Jurkat, Clone E6-1 (cell line): ENCODE measurements around the gene BNC2. TPM values are rescaled to one million over a fixed set of nuclear protein-coding genes. Genes with fewer than 3 reads are reported as not detected.
"Not testable (repeated sequence)": the region's sequence is repeated elsewhere in the genome, so short reads cannot be mapped to it uniquely, and the experiment has no call there.

ENCODE experiments used
- DNase-seq: peaks from one replicate; pipeline ENCODE4 v3.0.0-alpha.2; 2011; ENCODE audit warnings: low read depth, low spot score
- H3K4me3 ChIP-seq: 2 replicates; pipeline ENCODE4 v1.5.1; 2011; ENCODE audit warnings: mild to moderate bottlenecking, low read length, control low read depth, moderate library complexity
- polyA plus RNA-seq: library from polyadenylated mRNA; unstranded; fragments of >200 nt; gene quantifications from one replicate; pipeline ENCODE4 v1.2.1, GENCODE V29; 2012; ENCODE audit warnings: missing spikeins; ENCODE audit not compliant: insufficient read length, insufficient read depth

The BNC2 gene, protein sequence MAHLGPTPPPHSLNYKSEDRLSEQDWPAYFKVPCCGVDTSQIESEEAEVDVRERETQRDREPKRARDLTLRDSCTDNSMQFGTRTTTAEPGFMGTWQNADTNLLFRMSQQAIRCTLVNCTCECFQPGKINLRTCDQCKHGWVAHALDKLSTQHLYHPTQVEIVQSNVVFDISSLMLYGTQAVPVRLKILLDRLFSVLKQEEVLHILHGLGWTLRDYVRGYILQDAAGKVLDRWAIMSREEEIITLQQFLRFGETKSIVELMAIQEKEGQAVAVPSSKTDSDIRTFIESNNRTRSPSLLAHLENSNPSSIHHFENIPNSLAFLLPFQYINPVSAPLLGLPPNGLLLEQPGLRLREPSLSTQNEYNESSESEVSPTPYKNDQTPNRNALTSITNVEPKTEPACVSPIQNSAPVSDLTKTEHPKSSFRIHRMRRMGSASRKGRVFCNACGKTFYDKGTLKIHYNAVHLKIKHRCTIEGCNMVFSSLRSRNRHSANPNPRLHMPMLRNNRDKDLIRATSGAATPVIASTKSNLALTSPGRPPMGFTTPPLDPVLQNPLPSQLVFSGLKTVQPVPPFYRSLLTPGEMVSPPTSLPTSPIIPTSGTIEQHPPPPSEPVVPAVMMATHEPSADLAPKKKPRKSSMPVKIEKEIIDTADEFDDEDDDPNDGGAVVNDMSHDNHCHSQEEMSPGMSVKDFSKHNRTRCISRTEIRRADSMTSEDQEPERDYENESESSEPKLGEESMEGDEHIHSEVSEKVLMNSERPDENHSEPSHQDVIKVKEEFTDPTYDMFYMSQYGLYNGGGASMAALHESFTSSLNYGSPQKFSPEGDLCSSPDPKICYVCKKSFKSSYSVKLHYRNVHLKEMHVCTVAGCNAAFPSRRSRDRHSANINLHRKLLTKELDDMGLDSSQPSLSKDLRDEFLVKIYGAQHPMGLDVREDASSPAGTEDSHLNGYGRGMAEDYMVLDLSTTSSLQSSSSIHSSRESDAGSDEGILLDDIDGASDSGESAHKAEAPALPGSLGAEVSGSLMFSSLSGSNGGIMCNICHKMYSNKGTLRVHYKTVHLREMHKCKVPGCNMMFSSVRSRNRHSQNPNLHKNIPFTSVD
- not detected for polyA plus RNA-seq

DNA sequence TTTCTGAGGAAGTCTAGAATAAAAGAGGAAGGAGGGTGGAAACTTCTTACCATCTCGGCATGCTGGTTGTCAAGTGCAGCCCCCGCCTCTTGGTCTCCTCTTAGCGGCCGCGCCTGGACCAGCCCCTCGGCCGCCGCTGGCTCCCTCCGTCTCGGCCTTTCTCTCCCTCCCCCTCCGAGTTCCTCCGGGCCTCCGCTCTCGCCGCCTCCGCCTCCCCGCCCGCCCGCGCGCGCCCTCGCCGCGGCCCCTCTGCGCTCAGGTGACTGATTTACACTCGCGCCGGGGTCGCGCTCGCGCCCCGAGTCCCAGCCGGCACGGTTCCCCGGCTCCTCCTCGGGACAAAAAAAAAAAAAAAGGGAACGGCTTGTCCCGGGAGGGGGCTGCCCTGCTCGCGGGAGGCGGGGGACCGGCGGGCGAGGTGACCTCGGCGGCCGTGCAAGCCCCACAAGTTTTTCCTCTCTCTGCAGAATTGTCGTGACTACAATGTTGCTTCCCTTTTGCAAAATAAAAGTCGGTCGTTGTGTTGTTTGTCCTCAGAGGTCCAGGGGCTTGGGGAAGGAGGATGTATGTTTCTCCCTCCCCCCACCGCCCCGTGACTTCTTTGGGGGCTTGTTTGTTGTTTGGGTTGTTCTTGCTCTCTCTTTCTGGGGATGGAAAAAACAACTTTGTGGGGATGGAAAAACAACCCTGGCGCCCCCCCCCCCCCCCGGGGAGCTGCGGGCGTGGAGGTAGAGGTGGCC lies at the start of gene BNC2:
Gene BNC2 (minus strand): TSS at position 75 of the 740 bp plus-strand sequence. CDS start 22 bp downstream, at position 53.
- DNase-seq = no peak
- H3K4me3 ChIP-seq = peak within 1 kb of the TSS; percentile 27

DNA sequence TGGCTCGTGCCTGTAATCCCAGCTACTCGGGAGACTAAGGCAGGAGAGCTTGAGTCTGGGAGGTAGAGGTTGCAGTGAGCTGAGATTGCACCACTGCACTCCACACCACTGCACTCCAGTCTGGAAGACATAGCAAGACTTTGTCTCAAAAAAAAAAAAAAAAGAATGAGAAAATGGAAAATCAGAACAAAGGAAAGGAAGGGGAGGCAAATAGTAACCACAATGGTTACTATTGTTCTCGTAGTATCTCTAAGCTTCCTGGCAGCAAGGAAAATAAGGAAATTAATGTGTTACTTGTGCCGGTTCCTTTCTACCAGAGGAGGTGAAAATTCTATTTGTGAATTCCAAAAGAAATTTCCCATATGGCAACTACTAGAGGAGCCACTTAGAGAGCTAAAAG lies 48.5 kb upstream of the BNC2 start:
- DNase-seq = no peak
- no peak overlapping the region for H3K4me3 ChIP-seq

DNA sequence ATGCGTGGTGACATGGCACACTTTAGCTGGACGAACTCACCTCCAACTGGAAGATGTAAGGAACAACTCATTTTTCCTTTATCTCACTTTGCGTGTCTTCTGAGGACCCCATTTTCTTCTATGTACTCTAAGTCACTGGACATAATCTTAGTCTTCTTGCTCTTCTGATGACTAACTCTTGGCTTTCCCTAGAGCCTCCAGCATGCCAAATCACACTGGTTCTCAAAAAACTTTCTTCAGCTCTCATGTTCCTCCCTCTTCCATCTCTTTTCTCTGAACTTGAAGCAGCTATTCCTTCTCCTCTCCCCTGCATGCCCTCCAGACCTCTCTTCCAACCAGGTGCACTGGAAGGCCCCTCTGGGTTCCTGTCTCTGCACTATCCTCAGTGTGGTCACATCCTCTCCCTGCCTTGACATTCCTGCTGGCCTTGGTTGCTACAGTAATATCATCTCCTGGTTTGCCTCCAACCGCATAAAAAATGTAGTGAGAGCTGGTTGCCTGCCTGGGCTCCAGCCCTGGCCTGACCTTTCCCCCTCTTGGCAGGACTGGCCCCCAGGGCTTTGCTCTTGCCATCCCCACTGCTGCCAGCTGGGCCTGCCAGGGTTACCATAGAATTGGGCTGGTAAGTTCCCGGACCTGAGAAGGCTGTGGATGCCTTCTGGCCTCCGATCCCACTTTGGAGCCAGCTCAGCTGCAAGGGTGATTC lies 44.8 kb upstream of the BNC2 start:
- no peak for DNase-seq
- no peak overlapping the region for H3K4me3 ChIP-seq

DNA sequence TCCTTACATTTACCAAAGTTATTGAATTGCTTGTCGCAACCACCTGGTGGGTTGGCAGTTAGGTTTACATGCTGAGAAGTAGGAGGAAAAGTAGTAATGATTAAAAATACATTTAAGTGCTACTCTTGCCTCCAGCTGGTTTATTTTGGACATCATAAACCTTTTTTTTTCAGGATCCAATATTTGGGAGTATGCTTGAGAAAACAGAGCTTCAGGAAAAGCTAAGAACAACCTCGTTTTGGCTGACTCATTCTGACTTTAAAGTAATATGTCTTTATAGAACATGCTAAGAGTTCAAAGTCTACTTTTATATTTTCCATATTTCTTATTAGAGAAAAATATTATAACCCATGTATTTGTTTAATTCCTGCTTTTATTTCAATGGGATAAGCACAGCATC lies 41.7 kb upstream of the BNC2 start:
- no peak overlapping the region for H3K4me3 ChIP-seq
- no peak for DNase-seq

DNA sequence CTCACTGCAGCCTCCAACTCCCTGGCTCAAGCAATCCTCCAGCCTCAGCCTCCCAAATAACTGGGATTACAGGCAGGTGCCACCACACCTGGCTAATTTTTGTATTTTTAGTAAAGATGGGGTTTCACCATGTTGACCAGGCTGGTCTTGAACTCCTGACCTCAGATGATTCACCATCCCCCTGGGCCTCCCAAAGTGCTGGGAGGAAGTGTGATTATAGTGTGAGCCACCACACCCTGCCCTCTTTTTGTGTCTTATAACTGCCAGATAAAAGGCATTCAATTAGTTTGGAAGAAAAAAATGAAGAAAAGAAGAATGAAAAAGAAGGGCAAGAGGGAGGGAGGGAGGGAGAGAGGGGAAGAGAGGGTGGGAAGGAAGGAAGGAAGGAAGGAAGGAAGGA lies 37.7 kb upstream of the BNC2 start:
- DNase-seq, H3K4me3 ChIP-seq: not testable (repeated sequence)

DNA sequence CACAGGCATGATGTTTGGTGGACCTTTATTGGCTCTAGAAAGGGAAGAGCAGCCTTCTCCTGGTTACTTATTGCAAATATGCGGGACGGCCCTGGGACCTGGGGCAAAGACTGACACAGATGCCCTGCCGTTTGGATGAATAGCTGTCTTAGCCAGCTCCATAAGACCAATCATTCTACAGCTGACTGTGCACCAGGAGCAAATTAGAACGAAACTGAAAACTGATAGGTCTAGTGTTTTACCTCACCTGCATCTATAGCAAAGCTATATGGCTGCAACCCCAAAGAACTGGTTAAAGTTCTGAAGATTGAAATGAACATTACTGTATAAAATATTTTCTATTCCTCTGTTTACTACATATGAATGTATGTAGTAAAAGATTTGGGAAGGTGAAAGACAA lies 34.2 kb upstream of the BNC2 start:
- DNase-seq = no peak
- H3K4me3 ChIP-seq = no peak overlapping the region

DNA sequence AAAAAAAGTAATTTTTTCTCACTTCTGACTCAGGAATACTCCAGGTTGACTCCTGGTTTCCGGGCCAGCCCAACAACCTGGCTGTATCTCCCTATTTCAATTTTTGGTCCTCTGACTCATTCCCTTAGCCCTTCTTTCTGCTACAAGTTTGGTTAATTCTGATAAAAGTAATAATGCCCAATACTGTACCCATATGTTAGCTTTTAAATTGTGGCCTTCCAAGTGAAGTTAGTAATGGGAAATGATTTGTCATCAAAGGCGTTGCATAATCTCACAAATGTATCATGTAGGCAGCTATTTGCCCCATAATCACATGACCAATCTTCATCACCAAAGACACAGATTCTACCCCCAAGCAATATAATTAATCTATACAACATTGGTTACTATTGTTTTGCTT lies 31.1 kb upstream of the BNC2 start:
- DNase-seq = no peak
- H3K4me3 ChIP-seq = no peak overlapping the region

DNA sequence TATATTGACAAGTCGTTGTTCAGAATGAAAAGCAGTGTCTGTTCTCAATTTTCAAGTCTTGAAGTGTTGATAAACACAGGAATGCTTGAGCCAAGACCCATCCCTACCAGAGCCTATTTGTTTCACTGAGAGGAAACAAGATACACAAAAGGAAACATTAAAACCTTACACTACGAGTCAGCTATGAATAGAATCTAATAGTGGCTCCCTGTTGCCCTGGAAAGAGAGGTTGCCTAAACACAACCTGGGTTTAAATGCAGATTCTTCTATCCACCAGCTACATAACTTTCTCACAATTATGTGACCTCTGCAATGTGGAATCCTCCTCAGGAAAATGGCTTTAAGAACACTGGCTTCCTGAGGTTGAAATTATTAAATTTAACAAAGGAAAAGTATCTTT lies 29.1 kb upstream of the BNC2 start:
- H3K4me3 ChIP-seq = no peak overlapping the region
- no peak for DNase-seq

DNA sequence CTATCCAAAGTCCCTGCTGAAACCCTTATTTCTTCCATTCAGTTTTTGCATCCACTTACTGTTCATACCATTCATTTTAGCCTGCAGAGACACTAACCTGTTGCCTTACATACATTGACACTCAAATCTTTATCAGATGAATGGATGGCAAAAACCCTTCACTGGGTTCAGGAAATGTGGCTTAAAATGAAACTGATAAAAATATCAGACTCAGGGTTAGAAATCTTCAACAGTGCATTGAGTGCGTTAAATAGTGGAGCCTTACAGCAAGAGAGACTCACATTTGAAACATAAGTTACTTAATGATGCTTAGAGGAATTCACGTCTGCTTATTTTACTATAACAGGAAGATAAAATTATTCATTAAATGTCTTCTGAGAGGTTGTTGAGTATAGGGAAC lies 28.0 kb upstream of the BNC2 start:
- no peak for DNase-seq
- H3K4me3 ChIP-seq = no peak overlapping the region

DNA sequence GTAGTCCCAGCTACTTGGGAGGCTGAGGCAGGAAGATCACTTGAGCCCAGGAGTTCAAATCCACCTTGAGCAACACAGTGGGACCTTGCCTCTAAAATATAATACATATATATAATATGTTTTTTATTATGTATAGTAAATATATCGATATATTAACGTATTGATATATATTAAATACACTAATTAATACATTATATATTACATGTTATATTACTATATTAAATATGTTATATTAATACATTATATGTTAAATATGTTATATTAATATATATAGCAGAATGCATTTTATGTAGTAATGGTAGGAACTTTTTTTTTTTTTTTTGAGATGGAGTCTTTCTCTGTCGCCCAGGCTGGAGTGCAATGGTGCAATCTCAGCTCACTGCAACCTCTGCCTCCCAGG lies 18.1 kb upstream of the BNC2 start:
- no peak for DNase-seq
- H3K4me3 ChIP-seq = no peak overlapping the region

DNA sequence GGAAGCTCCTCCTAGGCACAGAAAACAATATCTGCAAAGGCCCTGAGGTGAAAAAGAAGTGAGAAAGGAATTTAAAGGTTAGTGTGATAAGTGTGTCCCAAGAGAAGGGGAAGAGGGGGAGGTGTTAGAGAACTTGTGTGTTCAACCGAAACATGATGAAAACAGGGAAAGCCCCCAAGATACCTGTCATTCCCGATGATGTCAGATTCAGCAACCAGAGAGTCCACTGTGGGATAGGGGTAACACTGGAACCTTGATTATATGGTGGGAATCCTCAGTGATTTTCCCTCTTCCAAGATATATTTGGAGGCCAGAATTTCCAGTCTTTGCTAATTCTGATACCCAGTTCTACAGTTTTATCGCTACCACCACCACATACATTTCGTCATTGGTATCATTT lies 15.5 kb upstream of the BNC2 start:
- no peak for DNase-seq
- no peak overlapping the region for H3K4me3 ChIP-seq

DNA sequence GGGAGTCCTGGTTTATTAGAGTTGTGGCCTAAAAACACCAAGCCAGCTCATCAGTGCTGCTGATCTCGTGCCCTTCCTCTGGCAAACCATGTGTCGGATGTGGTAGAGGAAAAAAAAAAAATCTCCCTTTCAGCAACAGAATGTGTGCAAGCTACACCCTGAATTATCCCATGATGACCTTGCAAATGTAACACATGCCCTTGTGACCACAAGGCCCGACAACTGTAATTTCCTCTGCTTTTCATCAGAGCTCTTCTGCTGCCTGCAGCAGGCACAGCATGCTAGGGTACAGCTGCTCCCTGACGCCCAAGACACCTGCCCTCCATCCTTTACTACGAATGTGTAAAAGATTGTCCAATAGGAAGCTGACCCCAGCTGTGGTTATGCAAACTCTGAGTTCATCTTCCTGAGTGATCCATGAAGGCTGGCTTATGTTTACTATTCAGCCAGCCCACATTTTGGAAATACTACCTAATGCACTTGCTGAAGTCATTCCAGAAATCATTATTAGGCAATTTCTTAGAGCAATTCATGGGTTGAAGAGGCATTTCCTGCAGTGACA lies 14.6 kb upstream of the BNC2 start:
- DNase-seq = peak; percentile 52

DNA sequence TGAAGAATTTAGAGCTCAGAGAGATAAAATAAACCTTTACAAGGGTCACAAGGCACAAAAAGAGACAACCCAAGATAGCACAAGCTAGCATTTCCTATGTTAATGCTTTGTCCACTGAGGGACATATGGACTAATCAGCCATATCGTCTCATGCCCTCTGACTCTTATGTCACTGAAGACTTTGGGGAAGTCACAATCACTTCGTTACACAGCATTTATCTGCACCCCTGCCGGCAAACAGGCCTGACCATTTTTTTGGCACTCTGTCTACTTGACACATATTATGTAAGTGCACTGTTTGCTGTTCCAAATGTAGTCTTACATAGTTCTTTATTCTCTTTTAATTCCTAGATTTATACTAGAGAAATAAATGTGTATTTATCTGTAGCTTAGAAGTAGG lies 13.9 kb upstream of the BNC2 start:
- H3K4me3 ChIP-seq = no peak overlapping the region
- no peak for DNase-seq

More for the DNA sequence above, 14.6 kb upstream of the BNC2 start:
- H3K4me3 ChIP-seq = no peak overlapping the region

DNA sequence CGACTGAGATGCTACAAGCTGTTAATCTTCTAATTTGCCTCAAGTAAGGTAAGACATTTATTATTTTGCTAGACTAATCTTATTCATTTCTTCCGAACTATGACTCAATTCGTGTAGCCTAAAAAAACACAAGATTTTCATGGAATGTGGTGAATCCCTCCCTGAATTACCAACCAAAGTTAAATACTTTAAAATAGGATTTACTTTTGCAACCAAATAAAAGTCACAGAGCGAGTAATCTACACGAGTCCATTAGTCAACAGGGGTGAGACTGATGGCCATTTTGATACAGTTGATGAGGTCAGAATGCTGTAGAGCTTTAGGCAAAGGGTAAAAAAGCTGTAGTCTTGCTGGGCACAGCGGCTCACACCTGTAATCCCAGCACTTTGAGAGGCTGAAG lies 13.1 kb upstream of the BNC2 start:
- no peak overlapping the region for H3K4me3 ChIP-seq
- no peak for DNase-seq

DNA sequence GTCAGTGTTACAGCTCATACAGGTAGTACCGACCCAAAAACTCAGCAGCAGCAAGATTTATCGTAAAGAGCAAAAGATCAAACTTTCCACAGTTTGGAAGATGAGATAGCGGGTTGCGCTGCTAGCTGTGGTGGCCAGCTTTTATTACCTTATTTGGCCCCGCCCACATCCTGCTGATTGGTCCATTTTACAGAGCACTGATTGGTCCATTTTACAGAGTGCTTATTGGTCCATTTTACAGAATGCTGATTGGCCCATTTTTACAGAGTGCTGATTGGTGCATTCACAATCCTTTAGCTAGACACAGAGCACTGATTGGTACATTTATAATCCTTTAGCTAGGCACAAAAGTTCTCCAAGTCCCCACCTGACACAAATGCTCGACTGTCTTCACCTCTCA lies 12.0 kb upstream of the BNC2 start:
- not testable (repeated sequence) for H3K4me3 ChIP-seq, DNase-seq

DNA sequence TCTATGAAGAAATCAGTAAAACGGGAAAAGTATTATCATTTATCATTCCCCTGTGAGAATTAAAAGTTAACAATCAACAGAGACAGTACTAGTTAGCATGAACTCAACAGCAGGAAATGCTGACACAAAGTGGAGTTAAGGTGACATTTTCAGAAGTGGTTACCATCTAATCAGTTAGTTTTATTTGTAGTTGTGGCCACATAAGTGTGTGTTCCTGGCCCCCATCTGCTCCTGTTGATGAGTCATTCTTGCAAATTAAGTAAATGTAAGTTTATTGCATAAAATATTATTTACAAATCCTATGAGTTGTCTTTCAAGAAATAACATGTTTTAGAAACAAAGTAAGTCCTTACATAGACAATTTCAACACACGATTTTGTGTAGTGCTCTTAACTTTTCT lies 8.9 kb upstream of the BNC2 start:
- H3K4me3 ChIP-seq = no peak overlapping the region
- DNase-seq = no peak

DNA sequence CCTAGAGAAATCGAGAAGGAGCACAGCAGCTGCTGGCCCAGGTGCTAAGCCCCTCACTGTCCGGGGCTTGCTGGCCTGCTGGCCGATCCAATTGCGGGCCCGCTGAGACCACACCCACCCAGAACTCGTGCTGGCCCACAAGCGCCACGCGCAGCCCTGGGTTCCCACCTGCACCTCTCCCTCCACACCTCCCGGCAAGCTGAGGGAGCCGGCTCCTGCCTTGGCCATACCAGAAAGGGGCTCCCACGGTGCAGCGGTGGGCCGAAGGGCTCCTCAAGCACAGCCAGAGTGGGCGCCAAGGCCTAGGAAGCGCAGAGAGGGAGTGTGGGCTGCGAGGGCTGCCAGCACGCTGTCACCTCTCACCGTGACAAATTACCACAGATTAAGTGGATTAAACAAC lies 6.8 kb upstream of the BNC2 start:
- no peak for DNase-seq
- no peak overlapping the region for H3K4me3 ChIP-seq

DNA sequence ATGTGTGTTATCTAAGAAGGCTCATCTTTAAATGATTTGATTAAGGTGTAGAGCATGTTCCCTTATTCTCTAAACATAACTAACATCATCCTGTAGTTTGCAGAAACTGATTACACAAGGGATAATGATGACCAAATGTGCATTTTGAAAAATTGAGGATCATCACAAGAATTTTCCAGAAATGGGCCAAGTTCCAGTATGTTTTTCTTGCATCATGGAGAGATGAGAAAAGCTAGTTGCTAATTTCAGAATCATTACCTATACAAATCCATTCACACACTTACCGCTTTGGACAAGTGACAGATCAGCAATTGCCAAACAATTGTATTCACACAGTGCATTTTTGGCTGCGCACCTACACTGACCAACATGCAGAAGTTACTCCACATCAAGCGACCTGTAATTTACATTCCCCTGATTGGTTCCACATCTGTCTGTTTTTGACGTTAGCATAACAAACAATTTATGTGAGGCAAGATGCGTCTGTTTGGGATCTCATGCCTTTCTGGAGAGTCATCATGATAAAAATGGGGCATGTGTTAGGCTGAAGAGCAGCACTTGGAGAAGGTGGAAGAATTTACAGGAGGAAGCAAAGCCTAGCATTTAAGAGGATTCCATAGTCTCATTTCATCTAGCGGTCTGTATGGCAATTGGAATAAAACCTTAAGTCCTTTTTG lies 2.8 kb upstream of the BNC2 start:
- DNase-seq = no peak

More for the DNA sequence above, 2.8 kb upstream of the BNC2 start:
- H3K4me3 ChIP-seq = no peak overlapping the region
